HepG2 (cell line): Measurements from ENCODE around the gene ANKS4B. TPM values are rescaled to one million over a fixed set of nuclear protein-coding genes. Genes with fewer than 3 reads are reported as not detected.
A peak's percentile ranks its signal among the peaks of the same experiment; 100 is the strongest.

ENCODE experiments used
- ELF3 ChIP-seq: IDR thresholded peaks from 2 replicates; pipeline ENCODE4 v1.6.1; 2016; ENCODE audit warnings: missing genetic modification reagents, missing compliant biosample characterization
- FOXO1 ChIP-seq: sonication (generic); formaldehyde crosslinking; IDR thresholded peaks from 2 replicates; pipeline ENCODE4 v1.4.0; 2020; ENCODE audit warnings: missing genetic modification reagents
- HDAC2 ChIP-seq: sonication (generic); formaldehyde crosslinking; IDR thresholded peaks from 2 replicates; pipeline ENCODE4 v1.4.0; 2020; ENCODE audit warnings: missing genetic modification reagents
- IRX3 ChIP-seq: sonication (generic); formaldehyde crosslinking; IDR thresholded peaks from 2 replicates; pipeline ENCODE4 v1.8.1; 2023; ENCODE audit warnings: mild to moderate bottlenecking, low read depth, missing genetic modification reagents, borderline replicate concordance
- JUND ChIP-seq: sonication (generic); formaldehyde crosslinking; IDR thresholded peaks from 2 replicates; pipeline ENCODE4 v1.8.0; 2022; ENCODE audit warnings: mild to moderate bottlenecking, missing genetic modification reagents
- NCOA2 ChIP-seq: sonication (generic); formaldehyde crosslinking; IDR thresholded peaks from 2 replicates; pipeline ENCODE4 v1.8.0; 2022; ENCODE audit warnings: inconsistent platforms
- ZFP91 ChIP-seq: sonication (generic); formaldehyde crosslinking; IDR thresholded peaks from 2 replicates; pipeline ENCODE4 v1.9.0; 2022; ENCODE audit warnings: missing genetic modification reagents, mild to moderate bottlenecking, borderline replicate concordance
- ZNF160 ChIP-seq: sonication (generic); formaldehyde crosslinking; IDR thresholded peaks from 2 replicates; pipeline ENCODE4 v1.8.0; 2022; ENCODE audit warnings: mild to moderate bottlenecking, inconsistent platforms, missing genetic modification reagents
- ZNF18 ChIP-seq: sonication (generic); formaldehyde crosslinking; IDR thresholded peaks from 2 replicates; pipeline ENCODE4 v1.8.0; 2022; ENCODE audit warnings: mild to moderate bottlenecking, missing genetic modification reagents; ENCODE audit not compliant: insufficient replicate concordance
- ZNF34 ChIP-seq: sonication (generic); formaldehyde crosslinking; IDR thresholded peaks from 2 replicates; pipeline ENCODE4 v1.4.0; 2020; ENCODE audit warnings: mild to moderate bottlenecking, missing genetic modification reagents, borderline replicate concordance
- ZNF550 ChIP-seq: sonication (generic); formaldehyde crosslinking; IDR thresholded peaks from 2 replicates; pipeline ENCODE4 v1.4.0; 2020; ENCODE audit warnings: mild to moderate bottlenecking, missing genetic modification reagents, borderline replicate concordance
- ZNF782 ChIP-seq: sonication (generic); formaldehyde crosslinking; IDR thresholded peaks from 2 replicates; pipeline ENCODE4 v1.4.0; 2020; ENCODE audit warnings: missing genetic modification reagents, mild to moderate bottlenecking, borderline replicate concordance
- polyA plus RNA-seq, 8 experiments: library from polyadenylated mRNA; depleted of rRNA in 3 of 8; stranded (reverse) in 7 of 8; unstranded in 1 of 8; fragments of >200 nt; fragmentation: Illumina TruSeq in 4 of 8; extraction: Trizol in 4 of 8; gene quantifications; 2 replicates each; pipeline versions ENCODE4 v1.2.1 to v1.2.3, GENCODE V29; 2011 to 2016; ENCODE audit warnings: low read depth in 4 of 8, missing spikeins in 1 of 8, mixed read lengths in 1 of 8; ENCODE audit not compliant: insufficient read depth in 1 of 8
- total RNA-seq, 5 experiments: library from RNA; depleted of rRNA; stranded (reverse); fragments of >200 nt; fragmentation: Illumina TruSeq; extraction: Trizol; gene quantifications; 2 replicates each; pipeline ENCODE4 v1.2.3, GENCODE V29; 2016; ENCODE audit warnings: low read depth in 1 of 5
- TF ChIP-seq, protein P1 (sequence below): sonication (generic); formaldehyde crosslinking; IDR thresholded peaks from one replicate; pipeline ENCODE4 v1.5.1; 2020; ENCODE audit warnings: mild to moderate bottlenecking, missing genetic modification reagents; ENCODE audit errors: not compliant biosample characterization
- TF ChIP-seq, protein P2 (sequence below): sonication (generic); formaldehyde crosslinking; IDR thresholded peaks from 2 replicates; pipeline ENCODE4 v1.8.0; 2022; ENCODE audit warnings: mild to moderate bottlenecking, missing genetic modification reagents, moderate library complexity
- TF ChIP-seq, protein P3 (sequence below): IDR thresholded peaks from 2 replicates; pipeline ENCODE4 v1.6.1; 2012; ENCODE audit warnings: inconsistent platforms

The ANKS4B gene
- total and polyA plus RNA-seq, 2 of the 13 experiments (the other 11 are each of a cell fraction or from before 2014, with no cell fraction given): 6.5 to 30.0 TPM

- TF ChIP-seq ZNF34 (CRISPR knock-in tag): no peak
- no peak for TF ChIP-seq JUND (CRISPR knock-in tag)
- TF ChIP-seq, protein P1, sequence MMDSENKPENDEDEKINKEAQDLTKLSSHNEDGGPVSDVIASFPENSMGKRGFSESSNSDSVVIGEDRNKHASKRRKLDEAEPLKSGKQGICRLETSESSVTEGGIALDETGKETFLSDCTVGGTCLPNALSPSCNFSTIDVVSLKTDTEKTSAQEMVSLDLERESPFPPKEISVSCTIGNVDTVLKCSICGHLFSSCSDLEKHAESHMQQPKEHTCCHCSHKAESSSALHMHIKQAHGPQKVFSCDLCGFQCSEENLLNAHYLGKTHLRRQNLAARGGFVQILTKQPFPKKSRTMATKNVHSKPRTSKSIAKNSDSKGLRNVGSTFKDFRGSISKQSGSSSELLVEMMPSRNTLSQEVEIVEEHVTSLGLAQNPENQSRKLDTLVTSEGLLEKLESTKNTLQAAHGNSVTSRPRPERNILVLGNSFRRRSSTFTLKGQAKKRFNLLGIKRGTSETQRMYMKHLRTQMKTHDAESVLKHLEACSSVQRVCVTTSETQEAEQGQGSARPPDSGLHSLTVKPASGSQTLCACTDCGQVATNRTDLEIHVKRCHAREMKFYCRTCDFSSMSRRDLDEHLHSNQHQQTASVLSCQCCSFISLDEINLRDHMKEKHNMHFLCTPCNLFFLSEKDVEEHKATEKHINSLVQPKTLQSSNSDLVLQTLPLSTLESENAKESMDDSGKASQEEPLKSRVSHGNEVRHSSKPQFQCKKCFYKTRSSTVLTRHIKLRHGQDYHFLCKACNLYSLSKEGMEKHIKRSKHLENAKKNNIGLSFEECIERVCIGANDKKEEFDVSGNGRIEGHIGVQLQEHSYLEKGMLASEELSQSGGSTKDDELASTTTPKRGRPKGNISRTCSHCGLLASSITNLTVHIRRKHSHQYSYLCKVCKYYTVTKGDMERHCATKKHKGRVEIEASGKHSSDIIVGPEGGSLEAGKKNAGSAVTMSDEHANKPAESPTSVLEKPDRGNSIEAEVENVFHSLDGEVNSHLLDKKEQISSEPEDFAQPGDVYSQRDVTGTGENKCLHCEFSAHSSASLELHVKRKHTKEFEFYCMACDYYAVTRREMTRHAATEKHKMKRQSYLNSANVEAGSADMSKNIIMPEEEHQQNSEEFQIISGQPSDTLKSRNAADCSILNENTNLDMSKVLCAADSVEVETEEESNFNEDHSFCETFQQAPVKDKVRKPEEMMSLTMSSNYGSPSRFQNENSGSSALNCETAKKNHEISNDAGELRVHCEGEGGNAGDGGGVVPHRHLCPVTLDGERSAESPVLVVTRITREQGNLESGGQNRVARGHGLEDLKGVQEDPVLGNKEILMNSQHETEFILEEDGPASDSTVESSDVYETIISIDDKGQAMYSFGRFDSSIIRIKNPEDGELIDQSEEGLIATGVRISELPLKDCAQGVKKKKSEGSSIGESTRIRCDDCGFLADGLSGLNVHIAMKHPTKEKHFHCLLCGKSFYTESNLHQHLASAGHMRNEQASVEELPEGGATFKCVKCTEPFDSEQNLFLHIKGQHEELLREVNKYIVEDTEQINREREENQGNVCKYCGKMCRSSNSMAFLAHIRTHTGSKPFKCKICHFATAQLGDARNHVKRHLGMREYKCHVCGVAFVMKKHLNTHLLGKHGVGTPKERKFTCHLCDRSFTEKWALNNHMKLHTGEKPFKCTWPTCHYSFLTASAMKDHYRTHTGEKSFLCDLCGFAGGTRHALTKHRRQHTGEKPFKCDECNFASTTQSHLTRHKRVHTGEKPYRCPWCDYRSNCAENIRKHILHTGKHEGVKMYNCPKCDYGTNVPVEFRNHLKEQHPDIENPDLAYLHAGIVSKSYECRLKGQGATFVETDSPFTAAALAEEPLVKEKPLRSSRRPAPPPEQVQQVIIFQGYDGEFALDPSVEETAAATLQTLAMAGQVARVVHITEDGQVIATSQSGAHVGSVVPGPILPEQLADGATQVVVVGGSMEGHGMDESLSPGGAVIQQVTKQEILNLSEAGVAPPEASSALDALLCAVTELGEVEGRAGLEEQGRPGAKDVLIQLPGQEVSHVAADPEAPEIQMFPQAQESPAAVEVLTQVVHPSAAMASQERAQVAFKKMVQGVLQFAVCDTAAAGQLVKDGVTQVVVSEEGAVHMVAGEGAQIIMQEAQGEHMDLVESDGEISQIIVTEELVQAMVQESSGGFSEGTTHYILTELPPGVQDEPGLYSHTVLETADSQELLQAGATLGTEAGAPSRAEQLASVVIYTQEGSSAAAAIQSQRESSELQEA: peak; percentile 14
- TF ChIP-seq FOXO1: peak; percentile 68
- TF ChIP-seq, protein P2, sequence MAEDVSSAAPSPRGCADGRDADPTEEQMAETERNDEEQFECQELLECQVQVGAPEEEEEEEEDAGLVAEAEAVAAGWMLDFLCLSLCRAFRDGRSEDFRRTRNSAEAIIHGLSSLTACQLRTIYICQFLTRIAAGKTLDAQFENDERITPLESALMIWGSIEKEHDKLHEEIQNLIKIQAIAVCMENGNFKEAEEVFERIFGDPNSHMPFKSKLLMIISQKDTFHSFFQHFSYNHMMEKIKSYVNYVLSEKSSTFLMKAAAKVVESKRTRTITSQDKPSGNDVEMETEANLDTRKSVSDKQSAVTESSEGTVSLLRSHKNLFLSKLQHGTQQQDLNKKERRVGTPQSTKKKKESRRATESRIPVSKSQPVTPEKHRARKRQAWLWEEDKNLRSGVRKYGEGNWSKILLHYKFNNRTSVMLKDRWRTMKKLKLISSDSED (CRISPR knock-in tag): no peak
- TF ChIP-seq NCOA2 (CRISPR knock-in tag): peak; percentile 27; the same call in 1 of the 2 replicates
- no peak for TF ChIP-seq ZNF550 (CRISPR knock-in tag)
- TF ChIP-seq ZNF18 (CRISPR knock-in tag): no peak
- TF ChIP-seq HDAC2: no peak
- TF ChIP-seq IRX3 (CRISPR knock-in tag): no peak
- TF ChIP-seq, protein P3, sequence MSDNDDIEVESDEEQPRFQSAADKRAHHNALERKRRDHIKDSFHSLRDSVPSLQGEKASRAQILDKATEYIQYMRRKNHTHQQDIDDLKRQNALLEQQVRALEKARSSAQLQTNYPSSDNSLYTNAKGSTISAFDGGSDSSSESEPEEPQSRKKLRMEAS: peak; percentile 34
- peak; percentile 73 for TF ChIP-seq ELF3 (CRISPR knock-in tag)
- TF ChIP-seq ZFP91 (CRISPR knock-in tag): peak; percentile 82; the same call in 1 of the 2 replicates
- peak; percentile 53; the same call in 1 of the 2 replicates for TF ChIP-seq ZNF160 (CRISPR knock-in tag)
- TF ChIP-seq ZNF782 (CRISPR knock-in tag): 0 out of 2 replicates have a peak, but pooled peaks have one; percentile 45
Observed at GRCh38 chr16:21283521-21284289, 50.2 kb downstream of the ANKS4B start (continued).
